ENCODE data around the gene RUNDC3A.
A peak's percentile ranks its signal among the peaks of the same experiment; 100 is the strongest.

The RUNDC3A gene

GRCh38 chr17:44284024-44284400 lies 24.4 kb upstream of the RUNDC3A start:
- no peak for DNase-seq

- no peak for DNase-seq
Measured at GRCh38 chr17:44287651-44288050, 20.8 kb upstream of the RUNDC3A start.

- DNase-seq = no peak
Measured at GRCh38 chr17:44293509-44294226, 14.7 kb upstream of the RUNDC3A start.

GRCh38 chr17:44297975-44298374 lies 10.4 kb upstream of the RUNDC3A start:
- DNase-seq = no peak

GRCh38 chr17:44304651-44305050 lies 3.8 kb upstream of the RUNDC3A start:
- DNase-seq = no peak

- no peak for DNase-seq
Measured at GRCh38 chr17:44307387-44308186, 814 bp upstream of the RUNDC3A start.

- DNase-seq = no peak
Measured at GRCh38 chr17:44308865-44309264, 464 bp downstream of the RUNDC3A start.

GRCh38 chr17:44309472-44309871 lies 1.1 kb downstream of the RUNDC3A start:
- DNase-seq = no peak

- DNase-seq = no peak
Measured at GRCh38 chr17:44310188-44310587, 1.8 kb downstream of the RUNDC3A start.

- DNase-seq = no peak
Measured at GRCh38 chr17:44310609-44311376, 2.4 kb downstream of the RUNDC3A start.

GRCh38 chr17:44311562-44312181 lies 3.3 kb downstream of the RUNDC3A start:
- no peak for DNase-seq

GRCh38 chr17:44312396-44313104 lies 4.1 kb downstream of the RUNDC3A start:
- no peak for DNase-seq

- no peak for DNase-seq
Measured at GRCh38 chr17:44314031-44314430, 5.6 kb downstream of the RUNDC3A start.

GRCh38 chr17:44314524-44314868 lies 6.1 kb downstream of the RUNDC3A start:
- no peak for DNase-seq

- DNase-seq = peak; percentile 54 to 68
Measured at GRCh38 chr17:44314869-44315661, 6.7 kb downstream of the RUNDC3A start.

GRCh38 chr17:44315760-44316731 lies 7.6 kb downstream of the RUNDC3A start:
- no peak for DNase-seq

- DNase-seq = no peak
Measured at GRCh38 chr17:44317545-44317944, 9.1 kb downstream of the RUNDC3A start.

- DNase-seq = no peak
Measured at GRCh38 chr17:44318077-44318892, 9.9 kb downstream of the RUNDC3A start.

GRCh38 chr17:44320066-44320465 lies 11.7 kb downstream of the RUNDC3A start:
- DNase-seq = no peak
